Measurements from ENCODE around the gene EREG. TPM values are rescaled to one million over a fixed set of nuclear protein-coding genes. Genes with fewer than 3 reads are reported as not detected.
A peak's percentile ranks its signal among the peaks of the same experiment; 100 is the strongest.

EREG gene
- polyA plus RNA-seq, 1 donor = 6.8 TPM

DNA sequence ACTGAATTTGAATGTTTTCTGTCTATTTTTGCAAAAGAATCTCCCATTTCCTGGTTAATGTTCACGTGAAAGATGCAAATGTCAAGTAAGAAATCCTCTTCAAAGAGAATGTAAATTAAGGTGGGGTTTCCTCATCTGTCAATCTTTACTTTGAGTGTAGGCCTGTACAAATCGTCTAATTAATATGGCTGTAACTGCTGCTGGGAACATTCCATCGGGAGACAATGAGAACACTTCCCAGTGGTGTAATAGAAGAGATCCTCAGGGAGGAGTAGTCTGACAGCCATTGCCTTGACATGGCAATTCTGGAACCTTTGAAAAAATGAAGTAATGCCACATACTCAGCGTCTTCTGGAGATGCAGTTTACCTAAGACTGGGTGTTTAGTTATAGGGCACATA is 3.7 kb downstream of the EREG start:
- no peaks in the 10 kb centered on the region for H3K36me3 ChIP-seq (ENCODE audit: control insufficient read depth, insufficient read depth, low read length)
- peaks cover 6% of the 10 kb centered on the region for H3K27me3 ChIP-seq (ENCODE audit: control insufficient read depth, insufficient read depth, low read length)
- H3K4me1 ChIP-seq (ENCODE audit: control insufficient read depth, insufficient read depth, low read length) = peaks cover 5% of the 10 kb centered on the region
- no peaks in the 10 kb centered on the region for H3K9me3 ChIP-seq (ENCODE audit: control insufficient read depth, low read depth, low read length)
- no peak overlapping the region for H3K4me3 ChIP-seq (ENCODE audit: low read length)
- DNase-seq = peak in 1 of 2 donors; percentile 43
- WGBS (ENCODE audit: insufficient coverage, low lambda C conversion rate) = 40% methylated on average over 1 of the region's 4 CpGs
- H3K27ac ChIP-seq (ENCODE audit: low read length) = peak overlapping the region; percentile 75

DNA sequence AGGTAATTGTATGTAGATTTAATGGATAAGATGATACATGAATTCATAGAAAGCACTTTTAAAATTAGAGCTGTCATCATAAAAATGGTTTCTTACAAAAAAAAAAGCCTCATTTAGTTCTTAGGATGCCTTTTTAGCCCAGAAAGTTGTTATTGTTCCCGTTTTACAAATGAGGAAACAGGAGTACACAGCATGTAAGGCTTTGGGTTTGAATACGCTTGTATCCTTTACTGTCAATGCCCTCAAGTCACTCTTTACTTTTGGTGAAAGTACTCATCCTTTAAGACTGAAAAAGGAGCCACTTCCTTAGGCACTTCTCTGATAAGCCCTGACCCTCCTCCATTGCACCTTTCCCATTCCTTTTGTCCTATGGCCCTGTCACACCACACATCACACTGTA is 4.9 kb downstream of the EREG start:
- H3K27me3 ChIP-seq (ENCODE audit: control insufficient read depth, insufficient read depth, low read length) = peaks cover 3% of the 10 kb centered on the region
- H3K9me3 ChIP-seq (ENCODE audit: control insufficient read depth, low read depth, low read length) = no peaks in the 10 kb centered on the region
- no peak overlapping the region for H3K4me3 ChIP-seq (ENCODE audit: low read length)
- peaks cover 5% of the 10 kb centered on the region for H3K4me1 ChIP-seq (ENCODE audit: control insufficient read depth, insufficient read depth, low read length)
- DNase-seq = no peak
- no peaks in the 10 kb centered on the region for H3K36me3 ChIP-seq (ENCODE audit: control insufficient read depth, insufficient read depth, low read length)
- no peak overlapping the region for H3K27ac ChIP-seq (ENCODE audit: low read length)
- 50% methylated on average over 1 of the region's 2 CpGs for WGBS (ENCODE audit: insufficient coverage, low lambda C conversion rate)

DNA sequence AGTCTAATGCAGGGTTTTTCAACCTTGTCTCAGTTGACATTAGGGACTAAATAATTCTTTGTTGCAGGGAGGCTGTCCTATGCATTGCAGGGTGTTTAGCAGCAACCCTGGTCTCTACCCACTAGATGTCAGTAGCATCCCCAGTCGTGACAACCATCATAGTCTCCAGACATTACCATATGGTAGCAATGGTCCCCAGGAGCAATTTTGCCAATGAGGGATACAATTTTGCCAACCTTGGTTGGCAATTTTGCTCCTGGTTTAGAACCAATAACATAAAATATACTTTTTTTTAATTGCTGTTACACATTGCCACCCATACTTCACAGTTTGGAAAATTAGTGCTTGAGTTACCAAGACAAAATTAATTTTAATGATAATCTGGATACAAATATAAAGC is 6.0 kb downstream of the EREG start:
- Histone ChIP-seq H3K27me3 (ENCODE audit: control insufficient read depth, insufficient read depth, low read length) (no peaks in the 10 kb centered on the region), H3K9me3 (ENCODE audit: control insufficient read depth, low read depth, low read length) (no peaks in the 10 kb centered on the region), H3K27ac (ENCODE audit: low read length) (no peak overlapping the region), H3K36me3 (ENCODE audit: control insufficient read depth, insufficient read depth, low read length) (no peaks in the 10 kb centered on the region), H3K4me1 (ENCODE audit: control insufficient read depth, insufficient read depth, low read length) (peaks cover 9% of the 10 kb centered on the region), H3K4me3 (ENCODE audit: low read length) (no peak overlapping the region)
- no CpG with 5 or more reads among the region's 1 CpG for WGBS (ENCODE audit: insufficient coverage, low lambda C conversion rate)
- DNase-seq = peak in 1 of 2 donors; percentile 61

DNA sequence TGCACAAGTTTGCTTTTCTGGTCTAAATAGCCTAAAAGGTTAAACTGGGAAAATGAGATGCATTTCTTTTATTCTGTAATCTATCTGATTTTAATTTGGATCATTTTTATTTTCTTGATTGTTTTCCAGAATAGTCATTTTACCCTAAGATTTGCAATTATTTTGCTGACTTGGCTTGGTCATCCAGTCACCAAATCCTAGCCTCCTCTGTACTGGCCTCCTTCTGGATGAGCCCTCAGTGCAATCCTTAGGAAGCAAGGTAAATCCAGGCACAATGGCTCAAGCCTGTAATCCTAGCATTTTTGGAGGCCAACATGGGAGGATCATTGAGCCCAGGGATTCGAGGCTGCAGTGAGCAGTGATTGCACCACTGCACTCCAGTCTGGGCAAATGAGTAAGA is 9.2 kb downstream of the EREG start:
- no CpG with 5 or more reads among the region's 1 CpG for WGBS (ENCODE audit: insufficient coverage, low lambda C conversion rate)
- DNase-seq = no peak
- Histone ChIP-seq H3K27ac (ENCODE audit: low read length) (no peak overlapping the region), H3K4me1 (ENCODE audit: control insufficient read depth, insufficient read depth, low read length) (peaks cover 11% of the 10 kb centered on the region), H3K36me3 (ENCODE audit: control insufficient read depth, insufficient read depth, low read length) (no peaks in the 10 kb centered on the region), H3K4me3 (ENCODE audit: low read length) (no peak overlapping the region), H3K9me3 (ENCODE audit: control insufficient read depth, low read depth, low read length) (no peaks in the 10 kb centered on the region), H3K27me3 (ENCODE audit: control insufficient read depth, insufficient read depth, low read length) (no peaks in the 10 kb centered on the region)

DNA sequence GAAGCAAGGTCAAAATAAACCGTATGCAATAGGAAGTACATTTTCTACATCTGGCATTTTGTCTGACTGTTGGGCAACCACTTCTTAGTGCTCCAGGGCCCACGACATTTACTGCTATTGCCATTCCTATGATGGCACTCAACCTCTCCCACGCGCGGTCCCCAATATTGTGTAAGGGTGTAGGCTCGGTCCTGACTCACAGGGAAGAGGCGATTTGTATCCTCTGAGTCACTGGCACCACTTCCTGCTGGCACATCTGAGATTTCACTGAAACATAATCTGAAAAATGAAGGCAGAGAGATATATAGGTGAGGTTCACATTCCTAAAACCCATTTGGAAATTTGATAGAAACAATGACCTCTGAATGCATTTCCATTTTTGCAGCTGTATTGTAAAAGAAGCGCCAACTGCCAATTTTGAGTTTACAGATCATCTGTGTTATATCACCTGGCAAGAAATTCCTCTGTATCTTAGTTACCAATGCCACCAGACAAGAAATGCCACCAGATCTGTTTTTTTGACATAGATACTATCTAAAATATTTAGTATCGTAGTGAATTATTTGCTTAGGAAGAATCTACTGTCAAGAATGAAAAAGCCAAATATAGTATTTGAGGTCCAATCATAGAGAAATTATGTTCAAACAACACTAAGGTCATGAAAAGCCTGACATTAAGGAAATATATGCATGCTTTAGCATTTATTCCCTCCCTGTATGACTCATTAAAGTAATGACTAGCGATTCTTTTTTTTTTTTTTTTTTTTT is 9.8 kb downstream of the EREG start:
- no peak overlapping the region for H3K4me3 ChIP-seq (ENCODE audit: low read length)
- no peaks in the 10 kb centered on the region for H3K9me3 ChIP-seq (ENCODE audit: control insufficient read depth, low read depth, low read length)
- H3K4me1 ChIP-seq (ENCODE audit: control insufficient read depth, insufficient read depth, low read length) = peaks cover 11% of the 10 kb centered on the region
- H3K27ac ChIP-seq (ENCODE audit: low read length) = peak overlapping the region; percentile 15
- 81% methylated on average over 2 of the region's 10 CpGs for WGBS (ENCODE audit: insufficient coverage, low lambda C conversion rate)
- DNase-seq = no peak
- H3K27me3 ChIP-seq (ENCODE audit: control insufficient read depth, insufficient read depth, low read length) = no peaks in the 10 kb centered on the region
- H3K36me3 ChIP-seq (ENCODE audit: control insufficient read depth, insufficient read depth, low read length) = no peaks in the 10 kb centered on the region

DNA sequence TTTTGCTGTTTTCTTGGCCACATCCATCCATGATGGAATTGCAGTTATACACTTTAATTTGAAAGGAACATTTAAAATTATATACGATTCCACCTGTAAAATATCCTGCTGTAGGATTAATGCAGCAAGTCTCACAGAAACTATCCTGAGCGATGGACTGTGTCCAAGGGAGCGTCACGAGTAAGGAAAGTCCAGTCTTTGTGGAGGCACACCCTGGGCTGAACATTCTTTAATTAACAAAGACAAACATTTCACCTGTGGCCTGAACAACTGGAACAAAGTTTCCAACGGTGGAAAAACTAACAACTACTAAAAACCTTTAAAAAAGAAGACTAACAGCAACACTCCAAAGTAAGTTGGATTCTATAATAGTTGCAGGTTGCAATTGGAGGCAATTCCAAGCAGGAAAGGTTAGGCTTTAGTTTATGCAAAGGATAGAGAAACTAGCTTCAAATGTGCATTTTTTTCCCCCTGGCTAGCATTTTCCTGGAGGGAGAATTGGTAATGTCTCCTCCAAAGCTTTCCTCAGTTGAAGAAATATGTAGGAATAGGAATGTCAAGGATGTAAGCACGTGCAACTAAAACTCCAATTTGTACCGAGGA is 11.0 kb downstream of the EREG start:
- peaks cover 11% of the 10 kb centered on the region for H3K4me1 ChIP-seq (ENCODE audit: control insufficient read depth, insufficient read depth, low read length)
- WGBS (ENCODE audit: insufficient coverage, low lambda C conversion rate) = 20% methylated on average over 2 of the region's 7 CpGs
- peak overlapping the region; percentile 67 for H3K27ac ChIP-seq (ENCODE audit: low read length)
- H3K27me3 ChIP-seq (ENCODE audit: control insufficient read depth, insufficient read depth, low read length) = no peaks in the 10 kb centered on the region
- H3K9me3 ChIP-seq (ENCODE audit: control insufficient read depth, low read depth, low read length) = no peaks in the 10 kb centered on the region
- H3K4me3 ChIP-seq (ENCODE audit: low read length) = no peak overlapping the region
- H3K36me3 ChIP-seq (ENCODE audit: control insufficient read depth, insufficient read depth, low read length) = no peaks in the 10 kb centered on the region
- DNase-seq = peak; percentile 73 to 82

DNA sequence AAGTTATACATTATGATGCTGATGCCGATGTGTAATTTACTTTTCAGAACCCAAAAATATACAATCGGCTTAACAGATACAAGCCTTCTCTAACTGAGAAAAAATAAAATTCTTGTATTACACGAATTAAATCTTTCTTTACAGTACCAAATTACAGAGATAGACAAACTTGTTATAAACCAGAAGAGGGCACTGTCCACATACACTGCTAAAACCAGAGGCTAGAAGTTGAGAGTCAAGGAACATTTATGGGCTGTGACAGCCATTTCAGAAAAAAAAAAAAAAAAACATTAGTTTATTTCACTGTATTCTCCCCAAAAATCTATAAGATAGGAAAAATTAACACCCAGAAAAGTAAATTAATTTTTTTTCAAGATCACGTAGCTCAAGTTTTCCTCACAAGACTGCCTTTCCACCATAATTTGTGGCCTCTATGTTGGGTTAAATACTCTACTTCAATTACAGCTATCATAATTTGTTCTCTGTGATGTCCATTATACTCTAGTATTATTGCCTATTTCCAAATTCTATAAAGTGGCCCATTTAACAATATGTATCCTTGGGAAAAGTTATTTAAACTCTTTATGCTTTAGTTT is 12.0 kb downstream of the EREG start:
- 62% methylated on average over 2 of the region's 4 CpGs for WGBS (ENCODE audit: insufficient coverage, low lambda C conversion rate)
- H3K27ac ChIP-seq (ENCODE audit: low read length) = peak overlapping the region; percentile 67
- DNase-seq = peak in 1 of 2 donors; percentile 65

DNA sequence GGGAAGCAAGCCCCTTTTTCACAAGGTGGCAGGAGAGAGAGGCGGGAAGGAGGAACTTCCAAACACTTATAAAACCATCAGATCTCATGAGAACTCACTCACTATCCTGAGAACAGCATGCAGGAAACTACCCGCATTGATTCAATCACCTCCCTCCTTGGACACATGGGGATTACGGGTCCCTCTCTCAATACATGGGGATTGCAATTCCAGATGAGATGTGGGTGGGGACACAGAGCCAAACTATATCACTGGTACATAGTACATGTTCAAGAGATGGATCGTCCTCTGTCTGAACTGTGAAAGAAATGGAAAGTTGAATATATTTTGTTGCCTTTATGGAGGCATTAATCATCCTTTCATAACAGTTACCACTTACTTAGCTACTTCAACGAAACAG is 12.8 kb downstream of the EREG start:
- no peak overlapping the region for H3K27ac ChIP-seq (ENCODE audit: low read length)
- H3K27me3 ChIP-seq (ENCODE audit: control insufficient read depth, insufficient read depth, low read length) = no peaks in the 10 kb centered on the region
- no peak overlapping the region for H3K4me3 ChIP-seq (ENCODE audit: low read length)
- peaks cover 2% of the 10 kb centered on the region for H3K36me3 ChIP-seq (ENCODE audit: control insufficient read depth, insufficient read depth, low read length)
- no peaks in the 10 kb centered on the region for H3K9me3 ChIP-seq (ENCODE audit: control insufficient read depth, low read depth, low read length)
- 100% methylated on average over 1 of the region's 5 CpGs for WGBS (ENCODE audit: insufficient coverage, low lambda C conversion rate)
- peaks cover 11% of the 10 kb centered on the region for H3K4me1 ChIP-seq (ENCODE audit: control insufficient read depth, insufficient read depth, low read length)
- no peak for DNase-seq

More for the DNA sequence above, 12.0 kb downstream of the EREG start:
- Histone ChIP-seq H3K27me3 (ENCODE audit: control insufficient read depth, insufficient read depth, low read length) (no peaks in the 10 kb centered on the region), H3K36me3 (ENCODE audit: control insufficient read depth, insufficient read depth, low read length) (no peaks in the 10 kb centered on the region), H3K4me1 (ENCODE audit: control insufficient read depth, insufficient read depth, low read length) (peaks cover 11% of the 10 kb centered on the region), H3K9me3 (ENCODE audit: control insufficient read depth, low read depth, low read length) (no peaks in the 10 kb centered on the region), H3K4me3 (ENCODE audit: low read length) (no peak overlapping the region)

DNA sequence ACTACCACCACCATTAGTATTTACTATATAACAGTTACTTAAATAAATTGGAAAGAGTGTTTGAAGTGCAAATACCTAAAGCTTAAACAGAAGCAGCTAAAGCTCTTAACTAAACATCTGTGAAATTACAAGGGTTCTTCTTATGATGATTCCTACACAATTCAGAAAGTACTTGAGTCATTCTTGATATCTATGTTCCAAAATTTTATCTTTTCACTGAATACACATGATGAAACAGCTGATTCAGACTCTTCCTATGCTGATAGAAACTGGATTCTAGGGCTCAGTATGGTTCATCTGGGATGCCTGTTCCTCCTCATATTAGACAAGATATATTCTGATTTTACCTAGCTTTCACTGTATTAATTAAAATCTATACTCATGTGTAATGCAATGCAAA is 13.6 kb downstream of the EREG start:
- Histone ChIP-seq H3K4me1 (ENCODE audit: control insufficient read depth, insufficient read depth, low read length) (peaks cover 11% of the 10 kb centered on the region), H3K4me3 (ENCODE audit: low read length) (no peak overlapping the region), H3K27me3 (ENCODE audit: control insufficient read depth, insufficient read depth, low read length) (no peaks in the 10 kb centered on the region), H3K36me3 (ENCODE audit: control insufficient read depth, insufficient read depth, low read length) (peaks cover 2% of the 10 kb centered on the region), H3K9me3 (ENCODE audit: control insufficient read depth, low read depth, low read length) (no peaks in the 10 kb centered on the region), H3K27ac (ENCODE audit: low read length) (no peak overlapping the region)
- no peak for DNase-seq

DNA sequence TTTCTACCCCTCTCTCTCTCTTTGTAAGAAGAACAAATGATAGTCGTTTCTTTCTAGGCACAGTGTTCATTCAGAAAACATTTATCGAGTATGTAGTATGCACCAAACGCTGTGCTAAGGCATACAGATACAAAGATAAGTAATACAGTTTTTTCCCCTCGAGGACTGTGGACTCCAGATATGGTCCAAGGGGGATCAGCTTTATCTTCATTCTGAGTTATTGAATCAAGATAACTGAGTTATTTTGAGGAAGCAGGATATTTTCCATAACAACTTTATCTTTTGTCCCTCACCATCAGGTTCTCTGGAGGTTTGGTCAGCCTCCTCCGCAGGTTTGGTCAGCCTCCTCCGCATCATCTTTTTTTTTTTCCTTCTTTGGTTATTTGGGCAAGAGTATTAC is 15.0 kb downstream of the EREG start:
- WGBS (ENCODE audit: insufficient coverage, low lambda C conversion rate) = 79% methylated on average over 2 of the region's 6 CpGs
- H3K4me1 ChIP-seq (ENCODE audit: control insufficient read depth, insufficient read depth, low read length) = peaks cover 11% of the 10 kb centered on the region
- no peaks in the 10 kb centered on the region for H3K27me3 ChIP-seq (ENCODE audit: control insufficient read depth, insufficient read depth, low read length)
- no peak overlapping the region for H3K27ac ChIP-seq (ENCODE audit: low read length)
- no peak overlapping the region for H3K4me3 ChIP-seq (ENCODE audit: low read length)
- H3K9me3 ChIP-seq (ENCODE audit: control insufficient read depth, low read depth, low read length) = no peaks in the 10 kb centered on the region
- H3K36me3 ChIP-seq (ENCODE audit: control insufficient read depth, insufficient read depth, low read length) = peaks cover 2% of the 10 kb centered on the region
- no peak for DNase-seq

Data from large intestine (tissue), 3 donors.